ENCODE measurements around the gene USP10. TPM values are rescaled to one million over a fixed set of nuclear protein-coding genes. Genes with fewer than 3 reads are reported as not detected.
A peak's percentile ranks its signal among the peaks of the same experiment; 100 is the strongest.

USP10 gene
- total RNA-seq, 2 donors from 2014 or later, result 103 to 117 TPM

DNA sequence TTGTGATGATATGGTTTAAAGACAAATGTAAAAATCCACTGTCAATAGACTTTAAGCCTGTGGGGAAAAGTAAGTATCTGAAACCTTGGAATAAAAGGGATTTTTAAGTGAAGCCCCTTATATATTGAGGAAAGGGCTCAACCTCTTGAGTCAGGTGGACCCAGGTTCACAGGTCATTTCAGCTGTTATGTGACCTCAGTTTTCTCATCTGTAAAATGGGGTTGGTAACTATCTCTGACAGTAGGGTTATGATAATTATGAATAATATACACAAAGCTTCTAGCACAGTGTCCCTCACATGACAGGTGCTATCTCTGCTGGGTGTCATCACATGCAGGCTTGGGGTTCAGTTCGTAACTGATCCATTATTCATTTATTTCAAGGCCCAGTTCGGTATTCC lies 57.0 kb downstream of the USP10 start:
- Mint-ChIP-seq H3K4me1 (ENCODE audit: low read depth) (peaks cover 79% of the 10 kb centered on the region), H3K4me3 (no peak overlapping the region), H3K27ac (no peak overlapping the region), H3K36me3 (ENCODE audit: insufficient read depth in 2 of 2) (peaks cover 7 to 15% of the 10 kb centered on the region in 2 donors), H3K27me3 (ENCODE audit: low read depth) (no peaks in the 10 kb centered on the region), H3K9me3 (no peaks in the 10 kb centered on the region)
- DNase-seq (no peak), ATAC-seq (replicated peaks in 1 of 2) (no peak)

DNA sequence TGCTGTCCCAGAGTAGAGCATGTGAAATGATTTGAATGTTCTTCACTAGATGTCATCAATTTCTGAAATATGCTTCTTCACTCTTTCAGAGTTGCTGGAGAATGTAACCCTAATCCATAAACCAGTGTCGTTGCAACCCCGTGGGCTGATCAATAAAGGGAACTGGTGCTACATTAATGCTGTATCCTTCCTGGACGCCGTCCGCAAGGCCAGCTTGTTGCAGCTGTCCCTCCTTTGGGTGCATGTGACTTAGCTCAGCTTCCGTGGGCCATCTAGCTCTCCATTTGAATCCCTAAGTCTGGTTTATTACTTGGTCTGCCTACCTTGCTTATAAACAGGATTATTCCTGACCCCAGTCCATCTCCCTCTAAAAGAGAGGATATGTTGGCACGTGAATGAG lies 58.8 kb downstream of the USP10 start:
- Mint-ChIP-seq H3K4me1 (ENCODE audit: low read depth) (peaks cover 63% of the 10 kb centered on the region), H3K4me3 (no peak overlapping the region)
- ATAC-seq (replicated peaks in 1 of 2), result no peak

DNA sequence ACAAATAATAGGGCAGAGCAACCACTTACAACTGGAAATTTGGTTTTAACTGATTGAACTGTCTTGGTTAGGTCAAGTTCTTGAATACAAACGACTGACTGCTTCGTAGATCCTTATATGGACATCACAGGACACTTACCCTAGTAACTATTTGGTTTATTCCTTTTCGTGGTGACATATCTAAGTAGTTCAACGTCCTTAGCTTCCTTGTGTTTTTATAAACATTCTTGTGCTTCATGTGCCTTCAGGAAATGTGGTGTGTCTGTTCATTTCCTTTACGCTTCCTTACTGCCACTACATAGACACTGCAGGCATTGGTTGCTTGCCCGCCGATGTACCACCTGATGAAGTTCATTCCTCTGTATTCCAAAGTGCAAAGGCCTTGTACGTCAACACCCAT lies 59.3 kb downstream of the USP10 start:
- Mint-ChIP-seq H3K36me3 (ENCODE audit: insufficient read depth in 2 of 2) (peaks cover 15 to 24% of the 10 kb centered on the region in 2 donors), H3K27ac (peak overlapping the region; percentile 79), H3K4me3 (peak overlapping the region in 1 of 2 donors; percentile 18), H3K27me3 (ENCODE audit: low read depth) (no peaks in the 10 kb centered on the region), H3K9me3 (no peaks in the 10 kb centered on the region), H3K4me1 (ENCODE audit: low read depth) (peaks cover 63% of the 10 kb centered on the region)
- DNase-seq (no peak), ATAC-seq (replicated peaks in 1 of 2) (no peak)

More for the DNA sequence above, 58.8 kb downstream of the USP10 start:
- H3K36me3 Mint-ChIP-seq (ENCODE audit: insufficient read depth in 2 of 2), result peaks cover 11 to 19% of the 10 kb centered on the region in 2 donors
- H3K27me3 Mint-ChIP-seq (ENCODE audit: low read depth), result no peaks in the 10 kb centered on the region
- H3K27ac Mint-ChIP-seq, result no peak overlapping the region
- no peak for DNase-seq
- no peaks in the 10 kb centered on the region for H3K9me3 Mint-ChIP-seq

DNA sequence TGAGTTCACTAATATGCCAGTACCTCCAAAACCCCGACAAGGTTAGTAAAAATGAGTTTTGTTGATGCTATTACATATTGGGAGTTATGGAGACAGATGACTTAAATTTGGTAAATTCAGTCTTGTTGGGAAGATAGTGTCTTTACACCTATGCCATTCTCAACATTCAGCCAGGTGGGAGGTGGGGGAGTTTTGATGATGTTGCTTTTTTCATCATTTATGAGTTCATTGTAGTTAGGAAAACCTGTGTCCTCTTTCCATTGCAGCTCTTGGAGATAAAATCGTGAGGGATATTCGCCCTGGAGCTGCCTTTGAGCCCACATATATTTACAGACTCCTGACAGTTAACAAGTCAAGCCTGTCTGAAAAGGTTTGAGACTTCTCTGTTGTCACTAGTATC lies 60.1 kb downstream of the USP10 start:
- Mint-ChIP-seq H3K27me3 (ENCODE audit: low read depth) (no peaks in the 10 kb centered on the region), H3K9me3 (no peaks in the 10 kb centered on the region), H3K4me1 (ENCODE audit: low read depth) (peaks cover 63% of the 10 kb centered on the region), H3K4me3 (no peak overlapping the region), H3K27ac (peak overlapping the region; percentile 44), H3K36me3 (ENCODE audit: insufficient read depth in 2 of 2) (peaks cover 16 to 30% of the 10 kb centered on the region in 2 donors)
- ATAC-seq (replicated peaks in 1 of 2) (no peak), DNase-seq (no peak)

DNA sequence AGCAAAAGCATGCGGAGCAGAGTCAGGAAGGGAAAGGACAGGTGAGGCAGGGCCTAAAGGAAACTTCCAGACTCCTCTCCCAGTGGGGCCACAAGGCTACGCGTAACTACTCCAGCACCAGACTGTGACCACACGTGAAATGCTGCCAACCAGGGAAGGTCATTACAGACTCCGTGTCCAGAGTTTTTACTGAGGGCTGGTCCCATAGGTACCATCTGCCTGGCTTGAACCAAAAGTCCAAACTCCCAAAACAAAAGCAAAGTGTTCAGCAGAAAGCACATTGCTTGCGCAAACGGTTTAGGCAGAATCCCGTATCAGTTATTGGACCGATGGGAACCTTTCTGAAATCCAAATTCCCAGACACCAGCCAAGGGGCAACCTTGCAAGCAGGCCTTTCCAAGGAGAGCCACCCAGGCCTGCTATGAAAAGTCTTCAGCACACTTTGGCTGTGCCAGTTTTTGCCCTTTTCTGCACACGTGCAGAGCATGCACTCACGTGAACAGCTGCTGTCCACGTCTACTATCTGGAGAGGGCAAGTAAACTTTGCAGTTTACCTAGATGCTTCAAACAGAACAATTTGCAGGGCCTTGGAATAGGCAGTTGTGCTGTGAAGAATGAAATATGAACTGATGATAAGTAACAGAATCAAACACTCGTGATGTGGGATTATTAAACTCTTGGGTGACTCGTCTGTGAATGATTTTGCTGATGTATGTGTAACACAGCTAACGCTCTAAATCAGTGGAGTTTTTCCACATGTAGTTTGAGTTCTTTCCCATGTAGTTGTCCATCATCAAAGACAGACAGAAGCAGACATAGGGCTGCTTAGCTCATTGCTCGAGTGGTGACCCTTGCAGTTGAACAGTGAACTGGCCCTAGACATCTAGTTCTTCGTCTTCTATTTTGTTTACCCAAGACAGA lies 61.9 kb downstream of the USP10 start:
- ATAC-seq (replicated peaks in 1 of 2), result no peak

DNA sequence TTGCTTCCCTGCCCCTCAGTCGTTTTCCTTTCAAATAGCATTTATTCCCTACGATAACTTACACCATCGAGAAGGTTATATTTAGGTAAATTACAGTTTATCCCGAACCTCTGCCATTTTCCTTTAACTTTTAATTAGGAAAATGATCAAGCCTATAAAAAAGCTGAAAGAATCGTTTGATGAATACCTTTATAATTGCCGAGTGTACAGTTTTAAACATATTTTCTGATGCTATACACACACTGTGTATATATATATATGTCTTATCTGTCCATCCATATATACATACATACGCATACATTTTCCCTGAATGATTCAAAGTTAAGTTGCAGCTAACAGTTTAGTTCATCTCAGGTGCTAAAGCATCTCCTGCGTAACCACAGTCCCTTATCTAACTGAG lies 63.4 kb downstream of the USP10 start:
- H3K36me3 Mint-ChIP-seq (ENCODE audit: insufficient read depth in 2 of 2), result peaks cover 21 to 45% of the 10 kb centered on the region in 2 donors
- DNase-seq, result no peak
- H3K27ac Mint-ChIP-seq, result no peak overlapping the region
- no peaks in the 10 kb centered on the region for H3K27me3 Mint-ChIP-seq (ENCODE audit: low read depth)
- H3K4me1 Mint-ChIP-seq (ENCODE audit: low read depth), result peaks cover 68% of the 10 kb centered on the region
- H3K4me3 Mint-ChIP-seq, result no peak overlapping the region
- no peaks in the 10 kb centered on the region for H3K9me3 Mint-ChIP-seq
- no peak for ATAC-seq (replicated peaks in 1 of 2)

More for the DNA sequence above, 61.9 kb downstream of the USP10 start:
- no peaks in the 10 kb centered on the region for H3K9me3 Mint-ChIP-seq
- H3K4me1 Mint-ChIP-seq (ENCODE audit: low read depth), result peaks cover 67% of the 10 kb centered on the region
- no peak for DNase-seq
- no peak overlapping the region for H3K4me3 Mint-ChIP-seq
- H3K27ac Mint-ChIP-seq, result no peak overlapping the region
- H3K36me3 Mint-ChIP-seq (ENCODE audit: insufficient read depth in 2 of 2), result peaks cover 19 to 38% of the 10 kb centered on the region in 2 donors
- no peaks in the 10 kb centered on the region for H3K27me3 Mint-ChIP-seq (ENCODE audit: low read depth)

DNA sequence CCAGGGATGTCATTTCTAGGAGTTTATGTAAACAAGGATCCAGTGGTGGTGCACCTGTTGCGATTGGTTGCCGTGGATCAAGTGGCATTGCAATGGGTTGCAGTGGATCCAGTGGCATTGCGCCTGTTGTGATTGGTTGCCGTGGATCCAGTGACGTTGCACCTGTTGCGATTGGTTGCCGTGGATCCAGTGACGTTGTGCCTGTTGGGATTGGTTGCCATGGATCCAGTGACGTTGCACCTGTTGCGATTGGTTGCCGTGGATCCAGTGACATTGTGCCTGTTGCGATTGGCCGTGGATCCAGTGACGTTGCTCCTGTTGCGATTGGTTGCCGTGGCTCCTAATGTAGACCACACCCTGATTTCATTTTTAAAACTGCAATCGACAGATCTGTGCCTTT lies 63.8 kb downstream of the USP10 start:
- no peak for DNase-seq
- no peak for ATAC-seq (replicated peaks in 1 of 2)
- Mint-ChIP-seq H3K4me3 (no peak overlapping the region), H3K27me3 (ENCODE audit: low read depth) (no peaks in the 10 kb centered on the region), H3K27ac (no peak overlapping the region), H3K36me3 (ENCODE audit: insufficient read depth in 2 of 2) (peaks cover 21 to 45% of the 10 kb centered on the region in 2 donors), H3K9me3 (no peaks in the 10 kb centered on the region), H3K4me1 (ENCODE audit: low read depth) (peaks cover 64% of the 10 kb centered on the region)

DNA sequence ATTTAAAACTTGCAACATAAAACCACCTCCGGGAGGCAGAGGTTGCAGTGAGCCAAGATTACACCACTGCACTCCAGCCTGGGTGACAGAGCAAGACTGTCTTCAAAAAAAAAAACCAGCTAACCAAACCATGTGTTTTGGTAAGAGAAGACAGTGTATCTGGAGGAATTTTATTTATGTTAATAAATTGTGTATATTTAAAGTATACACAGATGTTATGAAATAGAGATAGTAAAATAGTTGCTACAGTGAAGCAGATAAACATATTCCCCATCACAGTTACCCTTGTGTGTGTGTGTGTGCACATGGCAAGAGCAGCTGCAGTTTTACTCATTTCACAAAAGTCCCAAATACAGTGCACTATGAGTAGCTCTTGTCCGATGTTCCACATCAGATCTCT lies 65.2 kb downstream of the USP10 start:
- no peak overlapping the region for H3K4me3 Mint-ChIP-seq
- DNase-seq (no peak), ATAC-seq (replicated peaks in 1 of 2) (no peak)
- H3K9me3 Mint-ChIP-seq, result no peaks in the 10 kb centered on the region
- H3K36me3 Mint-ChIP-seq (ENCODE audit: insufficient read depth in 2 of 2), result peaks cover 21 to 51% of the 10 kb centered on the region in 2 donors
- no peak overlapping the region for H3K27ac Mint-ChIP-seq
- peaks cover 58% of the 10 kb centered on the region for H3K4me1 Mint-ChIP-seq (ENCODE audit: low read depth)
- H3K27me3 Mint-ChIP-seq (ENCODE audit: low read depth), result no peaks in the 10 kb centered on the region

DNA sequence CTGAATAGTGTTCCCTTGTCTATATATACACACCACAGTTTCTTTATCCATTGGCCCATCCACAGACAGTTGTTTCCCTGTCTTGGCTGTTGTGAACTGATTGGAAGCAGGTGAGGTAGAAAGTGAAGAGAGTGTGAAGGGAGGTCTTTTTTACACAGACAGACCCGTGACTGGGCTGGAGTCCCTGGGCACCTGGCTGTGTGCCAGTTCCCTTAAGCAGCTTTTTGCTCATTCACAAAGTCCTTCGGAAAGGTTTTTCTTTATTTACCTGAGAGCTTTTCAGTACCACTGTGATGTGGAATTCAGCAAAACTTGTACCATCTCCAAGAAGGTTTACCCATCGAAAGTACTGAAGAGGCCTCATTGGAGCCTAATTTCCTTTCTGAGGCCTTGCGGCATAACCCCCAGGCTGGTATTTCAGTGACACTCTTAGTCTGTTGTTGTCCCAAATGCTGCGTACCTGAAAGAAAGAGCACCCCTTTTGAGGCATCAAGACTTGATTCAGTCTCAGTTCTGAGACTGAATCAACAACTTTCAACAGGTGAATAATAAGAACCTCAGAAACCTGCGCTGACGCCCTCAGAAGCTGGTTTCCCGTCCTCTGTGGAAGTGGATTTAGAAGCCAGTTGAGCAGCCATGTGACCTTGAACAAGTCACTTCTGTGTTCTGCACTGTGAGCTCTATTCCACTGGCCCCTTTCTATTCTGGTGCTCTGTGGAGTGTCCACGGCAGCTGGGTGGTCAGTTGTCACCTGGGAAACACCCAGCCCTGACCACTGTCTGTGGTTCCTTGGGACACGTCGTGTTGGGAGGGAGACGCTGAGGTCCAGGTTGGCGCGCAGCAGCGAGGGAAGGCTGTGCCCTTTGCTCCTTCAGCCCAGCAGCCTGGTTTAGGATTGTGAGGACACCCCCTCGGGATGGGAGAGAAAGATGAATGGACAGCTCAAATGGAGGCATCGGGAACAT lies 66.1 kb downstream of the USP10 start:
- H3K27me3 Mint-ChIP-seq (ENCODE audit: low read depth), result no peaks in the 10 kb centered on the region
- DNase-seq, result peak; percentile 26 to 27
- peaks cover 21 to 49% of the 10 kb centered on the region in 2 donors for H3K36me3 Mint-ChIP-seq (ENCODE audit: insufficient read depth in 2 of 2)
- H3K4me1 Mint-ChIP-seq (ENCODE audit: low read depth), result peaks cover 56% of the 10 kb centered on the region
- peak overlapping the region; percentile 69 for H3K27ac Mint-ChIP-seq
- peak; percentile 78 to 90 for ATAC-seq (replicated peaks in 1 of 2)
- no peaks in the 10 kb centered on the region for H3K9me3 Mint-ChIP-seq
- H3K4me3 Mint-ChIP-seq, result peak overlapping the region; percentile 3 to 59

DNA sequence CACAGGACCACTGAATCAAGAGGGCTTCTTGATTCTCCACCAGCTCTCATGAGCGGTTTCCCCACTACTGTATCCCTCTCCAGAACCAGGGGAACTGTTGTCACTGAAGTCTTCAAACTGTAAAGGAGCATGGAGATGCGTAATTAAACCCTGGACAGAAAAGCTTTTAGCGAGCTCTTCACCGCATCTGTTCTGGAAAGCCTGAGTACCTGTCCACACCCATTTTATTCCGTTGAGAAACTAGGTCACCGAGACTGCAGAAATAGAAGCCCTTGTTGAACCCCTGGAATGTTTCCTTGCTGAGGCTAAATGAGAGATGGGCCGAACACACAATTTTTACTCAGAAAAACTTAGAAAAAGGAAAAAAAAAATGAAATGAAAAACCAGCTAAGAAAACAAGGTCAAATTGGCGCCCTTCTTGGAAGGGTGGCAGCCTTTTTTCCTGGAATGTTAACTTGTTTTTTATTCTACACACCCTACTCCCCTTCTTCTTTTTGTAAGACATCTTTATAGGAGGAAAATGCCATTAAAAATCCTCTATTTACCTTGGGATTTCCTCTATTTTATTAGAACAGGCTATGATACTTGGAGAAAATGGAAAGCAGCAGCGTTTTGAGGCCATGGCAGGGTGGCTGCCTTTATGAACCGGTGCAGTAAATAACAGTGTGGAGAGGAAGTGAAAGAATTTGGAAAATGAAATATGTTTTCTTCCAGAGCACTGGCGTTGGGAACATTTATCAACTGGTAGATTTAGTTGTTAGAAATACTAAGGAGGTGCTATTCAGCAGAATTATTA lies 67.4 kb downstream of the USP10 start:
- DNase-seq (no peak), ATAC-seq (replicated peaks in 1 of 2) (no peak)
- H3K4me1 Mint-ChIP-seq (ENCODE audit: low read depth), result peaks cover 52% of the 10 kb centered on the region
- no peaks in the 10 kb centered on the region for H3K9me3 Mint-ChIP-seq
- H3K4me3 Mint-ChIP-seq, result peak overlapping the region in 1 of 2 donors; percentile 23
- H3K27me3 Mint-ChIP-seq (ENCODE audit: low read depth), result no peaks in the 10 kb centered on the region
- peak overlapping the region; percentile 85 for H3K27ac Mint-ChIP-seq
- peaks cover 19 to 47% of the 10 kb centered on the region in 2 donors for H3K36me3 Mint-ChIP-seq (ENCODE audit: insufficient read depth in 2 of 2)

DNA sequence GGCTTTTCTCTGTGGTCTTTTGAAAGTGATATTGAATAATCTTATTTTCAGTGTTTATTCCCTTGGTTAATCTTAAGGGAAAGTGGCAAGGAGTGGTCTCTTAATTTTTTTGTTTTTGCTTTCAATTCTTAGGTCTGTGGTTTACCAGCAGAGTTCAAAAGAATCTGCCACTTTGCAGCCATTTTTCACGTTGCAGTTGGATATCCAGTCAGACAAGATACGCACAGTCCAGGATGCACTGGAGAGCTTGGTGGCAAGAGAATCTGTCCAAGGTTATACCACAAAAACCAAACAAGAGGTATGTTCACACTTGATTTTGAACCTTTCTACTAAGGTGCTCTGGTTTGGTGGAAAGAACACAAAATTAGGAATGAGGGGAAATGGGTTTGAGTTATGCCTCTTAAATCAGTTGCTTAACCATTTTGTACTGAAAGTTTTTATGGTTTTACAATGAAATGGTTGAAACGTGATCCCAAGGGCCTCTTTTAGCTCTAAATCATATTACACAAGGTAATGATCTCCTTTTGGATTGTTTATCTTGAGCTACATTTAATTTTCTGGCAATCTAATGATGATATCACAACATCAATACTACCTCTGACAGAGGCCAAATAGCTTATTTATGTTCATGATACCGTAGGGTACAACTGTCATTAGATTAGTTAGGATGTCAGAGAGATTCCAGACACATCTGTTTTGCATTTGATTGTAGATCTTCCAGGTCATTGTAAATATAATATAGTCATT lies 68.4 kb downstream of the USP10 start:
- no peak for DNase-seq
- Mint-ChIP-seq H3K4me1 (ENCODE audit: low read depth) (peaks cover 52% of the 10 kb centered on the region), H3K9me3 (no peaks in the 10 kb centered on the region), H3K4me3 (peak overlapping the region in 1 of 2 donors; percentile 30), H3K27me3 (ENCODE audit: low read depth) (no peaks in the 10 kb centered on the region), H3K27ac (peak overlapping the region; percentile 72), H3K36me3 (ENCODE audit: insufficient read depth in 2 of 2) (peaks cover 19 to 48% of the 10 kb centered on the region in 2 donors)
- no peak for ATAC-seq (replicated peaks in 1 of 2)

DNA sequence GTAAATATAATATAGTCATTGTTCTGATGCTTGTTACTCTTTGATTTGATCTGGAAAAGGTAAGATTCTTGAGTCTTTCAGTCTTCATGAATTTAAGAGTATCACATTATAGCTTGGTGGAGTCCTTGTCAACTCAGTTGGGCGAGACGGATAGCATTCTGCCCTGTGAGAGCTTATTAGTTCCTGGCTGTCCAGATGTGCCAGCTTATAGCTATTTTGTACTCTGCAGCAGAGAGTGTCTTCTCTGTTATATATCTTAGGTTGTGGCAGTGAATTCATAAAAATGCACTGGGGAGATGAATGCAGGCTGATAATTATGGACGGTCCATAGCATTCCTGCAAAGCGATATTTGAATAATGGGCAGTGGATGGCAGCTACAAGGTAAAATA lies 69.0 kb downstream of the USP10 start:
- no peak overlapping the region for H3K4me3 Mint-ChIP-seq
- H3K27ac Mint-ChIP-seq, result no peak overlapping the region
- DNase-seq, result no peak

More for the DNA sequence above, 69.0 kb downstream of the USP10 start:
- Mint-ChIP-seq H3K36me3 (ENCODE audit: insufficient read depth in 2 of 2) (peaks cover 13 to 47% of the 10 kb centered on the region in 2 donors), H3K4me1 (ENCODE audit: low read depth) (peaks cover 48% of the 10 kb centered on the region), H3K9me3 (no peaks in the 10 kb centered on the region), H3K27me3 (ENCODE audit: low read depth) (no peaks in the 10 kb centered on the region)
- ATAC-seq (replicated peaks in 1 of 2), result no peak

Data from activated T-cell treated with anti-CD3 and anti-CD28 coated beads, Interleukin-2, amount 50 U/mL, for 72 hours (primary cell).